ENCODE measurements around the gene ITGAD.

DNA sequence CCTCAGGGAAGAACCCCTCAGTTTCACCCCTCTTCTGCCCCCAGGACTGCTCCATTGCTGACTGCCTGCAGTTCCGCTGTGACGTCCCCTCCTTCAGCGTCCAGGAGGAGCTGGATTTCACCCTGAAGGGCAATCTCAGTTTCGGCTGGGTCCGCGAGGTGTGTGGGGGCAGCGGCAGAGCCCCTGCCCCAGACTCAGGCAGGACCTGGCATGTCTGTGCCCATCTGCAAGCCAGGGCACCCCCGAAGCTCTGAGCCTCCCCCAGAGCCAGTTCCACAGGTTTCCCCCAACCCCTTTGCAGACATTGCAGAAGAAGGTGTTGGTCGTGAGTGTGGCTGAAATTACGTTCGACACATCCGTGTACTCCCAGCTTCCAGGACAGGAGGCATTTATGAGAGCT lies 30.7 kb downstream of the ITGAD start:
- no peak for TF ChIP-seq GATA3 (IDR thresholded peaks at IDR 0.05; ENCODE audit: low read depth, low read length)
- no peak for TF ChIP-seq GATA2 (IDR thresholded peaks at IDR 0.05; ENCODE audit: low read depth, low read length)

Measured in SH-SY5Y (cell line).